Measurements from ENCODE around the gene TSHZ3. TPM values are rescaled to one million over a fixed set of nuclear protein-coding genes. Genes with fewer than 3 reads are reported as not detected.
A peak's percentile ranks its signal among the peaks of the same experiment; 100 is the strongest.

TSHZ3 gene
- total RNA-seq, 1 experiment from 2014 or later = 14.8 TPM

- BruUV-seq (replicated peaks) = no TSS peak
- ChIA-PET POLR2A (ENCODE audit: low non-redundant PET) (no interaction called here), CTCF (no interaction called here)
- Histone ChIP-seq H3K9me3 (ENCODE audit: low read depth, low read length, poor library complexity, severe bottlenecking) (no peaks in the 10 kb centered on the region), H3K36me3 (ENCODE audit: insufficient read depth, low read length, poor library complexity, severe bottlenecking) (no peaks in the 10 kb centered on the region), H3K27ac (ENCODE audit: low read depth, low read length, poor library complexity, severe bottlenecking) (no peak overlapping the region), H3K4me1 (ENCODE audit: insufficient read depth, low read length, poor library complexity, severe bottlenecking) (peaks cover 19% of the 10 kb centered on the region), H3K4me3 (ENCODE audit: low read depth, low read length, poor library complexity, severe bottlenecking) (no peak overlapping the region), H3K27me3 (replicated peaks; ENCODE audit: insufficient read depth, low read depth, low read length, poor library complexity) (no peaks in the 10 kb centered on the region)
- intact Hi-C loops (cut with micrococcal nuclease; ENCODE audit: unreplicated experiment) = no loop called here
- no peak for DNase-seq (ENCODE audit: low spot score)
- no peak for TF ChIP-seq EZH2 (IDR thresholded peaks at IDR 0.05; ENCODE audit: borderline replicate concordance, low read depth, low read length, poor library complexity, severe bottlenecking)
- TF ChIP-seq CTCF (conservative IDR thresholded peaks at IDR 0.05; ENCODE audit: low read depth, low read length) = no peak
Observed at GRCh38 chr19:31266196-31266595, 83.0 kb downstream of the TSHZ3 start.

- Histone ChIP-seq H3K36me3 (ENCODE audit: insufficient read depth, low read length, poor library complexity, severe bottlenecking) (no peaks in the 10 kb centered on the region), H3K4me1 (ENCODE audit: insufficient read depth, low read length, poor library complexity, severe bottlenecking) (peaks cover 19% of the 10 kb centered on the region), H3K9me3 (ENCODE audit: low read depth, low read length, poor library complexity, severe bottlenecking) (no peaks in the 10 kb centered on the region), H3K4me3 (ENCODE audit: low read depth, low read length, poor library complexity, severe bottlenecking) (no peak overlapping the region), H3K27ac (ENCODE audit: low read depth, low read length, poor library complexity, severe bottlenecking) (no peak overlapping the region), H3K27me3 (replicated peaks; ENCODE audit: insufficient read depth, low read depth, low read length, poor library complexity) (no peaks in the 10 kb centered on the region)
- no peak for DNase-seq (ENCODE audit: low spot score)
- BruUV-seq (replicated peaks) = no TSS peak
- no peak for TF ChIP-seq CTCF (conservative IDR thresholded peaks at IDR 0.05; ENCODE audit: low read depth, low read length)
- TF ChIP-seq EZH2 (IDR thresholded peaks at IDR 0.05; ENCODE audit: borderline replicate concordance, low read depth, low read length, poor library complexity, severe bottlenecking) = no peak
- intact Hi-C loops (cut with micrococcal nuclease; ENCODE audit: unreplicated experiment) = no loop called here
- ChIA-PET POLR2A (ENCODE audit: low non-redundant PET) (no interaction called here), CTCF (no interaction called here)
Observed at GRCh38 chr19:31264041-31264778, 85.0 kb downstream of the TSHZ3 start.

DNA sequence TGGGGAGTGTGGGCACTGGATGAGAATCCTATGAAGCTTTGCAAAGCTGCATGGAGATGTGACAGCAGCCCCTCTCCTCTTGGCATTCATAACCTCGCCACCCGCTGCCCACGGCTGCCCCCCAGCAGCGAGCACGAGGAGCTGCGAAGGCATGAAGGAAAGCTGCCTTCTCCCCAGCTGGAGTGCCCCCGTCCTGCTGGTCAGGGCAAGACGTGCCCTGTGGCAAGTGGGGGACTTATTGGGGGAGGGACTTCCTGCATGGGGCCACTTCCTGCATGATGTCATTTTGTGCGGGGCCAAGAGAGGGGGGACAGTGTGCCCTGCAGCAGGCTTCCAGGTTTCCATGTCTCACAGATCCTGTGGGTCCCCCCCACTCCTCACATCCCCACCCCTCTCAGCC lies 85.9 kb downstream of the TSHZ3 start:
- no TSS peak for BruUV-seq (replicated peaks)
- H3K4me3 ChIP-seq (ENCODE audit: low read depth, low read length, poor library complexity, severe bottlenecking) = no peak overlapping the region
- CTCF ChIA-PET = interaction anchor here (1.1 kb wide), 1 partner anchor 209 kb away, joined by 3 read pairs; no protein-coding TSS in a partner anchor

More for the DNA sequence above, 85.9 kb downstream of the TSHZ3 start:
- no peaks in the 10 kb centered on the region for H3K36me3 ChIP-seq (ENCODE audit: insufficient read depth, low read length, poor library complexity, severe bottlenecking)
- no peaks in the 10 kb centered on the region for H3K9me3 ChIP-seq (ENCODE audit: low read depth, low read length, poor library complexity, severe bottlenecking)
- TF ChIP-seq EZH2 (IDR thresholded peaks at IDR 0.05; ENCODE audit: borderline replicate concordance, low read depth, low read length, poor library complexity, severe bottlenecking) = no peak
- no peak for TF ChIP-seq CTCF (conservative IDR thresholded peaks at IDR 0.05; ENCODE audit: low read depth, low read length)
- H3K27me3 ChIP-seq (replicated peaks; ENCODE audit: insufficient read depth, low read depth, low read length, poor library complexity) = no peaks in the 10 kb centered on the region
- H3K4me1 ChIP-seq (ENCODE audit: insufficient read depth, low read length, poor library complexity, severe bottlenecking) = peaks cover 19% of the 10 kb centered on the region
- intact Hi-C loops (cut with micrococcal nuclease; ENCODE audit: unreplicated experiment) = no loop called here
- peak; percentile 5 for DNase-seq (ENCODE audit: low spot score)
- POLR2A ChIA-PET (ENCODE audit: low non-redundant PET) = interaction anchor here (1.1 kb wide), 1 partner anchor 224 kb away, joined by 3 read pairs; no protein-coding TSS in a partner anchor
- no peak overlapping the region for H3K27ac ChIP-seq (ENCODE audit: low read depth, low read length, poor library complexity, severe bottlenecking)
